Measurements from ENCODE around the gene VRK1. TPM values are rescaled to one million over a fixed set of nuclear protein-coding genes. Genes with fewer than 3 reads are reported as not detected.

Gene VRK1
- total RNA-seq, 4 donors from 2014 or later: 9.3 to 12.2 (median 12.1) TPM

- 69% methylated on average over 3 of the region's 3 CpGs for WGBS
- Histone ChIP-seq H3K4me1 (no peaks in the 10 kb centered on the region), H3K4me3 (no peak overlapping the region), H3K9me3 (peaks cover under 1% of the 10 kb centered on the region), H3K27me3 (no peaks in the 10 kb centered on the region), H3K36me3 (no peaks in the 10 kb centered on the region), H3K27ac (no peak overlapping the region)
- DNase-seq (ENCODE audit: low spot score in 2 of 2): no peak
- TF ChIP-seq POLR2AphosphoS5 (IDR thresholded peaks at IDR 0.05) (no peak), POLR2A (IDR thresholded peaks at IDR 0.05) (no peak), CTCF (IDR thresholded peaks at IDR 0.05) (no peak), EP300 (IDR thresholded peaks at IDR 0.05) (no peak)
Observed at GRCh38 chr14:96904201-96904600, 107.0 kb downstream of the VRK1 start.

- H3K27ac ChIP-seq: no peak overlapping the region
- no peaks in the 10 kb centered on the region for H3K27me3 ChIP-seq
- no peaks in the 10 kb centered on the region for H3K4me1 ChIP-seq
- no peak for DNase-seq (ENCODE audit: low spot score in 2 of 2)
- no peaks in the 10 kb centered on the region for H3K36me3 ChIP-seq
- 87% methylated on average over 1 of the region's 1 CpG for WGBS
- TF ChIP-seq EP300 (IDR thresholded peaks at IDR 0.05) (no peak), POLR2A (IDR thresholded peaks at IDR 0.05) (no peak), CTCF (IDR thresholded peaks at IDR 0.05) (no peak), POLR2AphosphoS5 (IDR thresholded peaks at IDR 0.05) (no peak)
- no peak overlapping the region for H3K4me3 ChIP-seq
- peaks cover 6% of the 10 kb centered on the region for H3K9me3 ChIP-seq
Observed at GRCh38 chr14:96905065-96905464, 107.9 kb downstream of the VRK1 start.

- Histone ChIP-seq H3K36me3 (no peaks in the 10 kb centered on the region), H3K4me1 (no peaks in the 10 kb centered on the region), H3K9me3 (peaks cover 6% of the 10 kb centered on the region), H3K27me3 (no peaks in the 10 kb centered on the region), H3K4me3 (no peak overlapping the region), H3K27ac (no peak overlapping the region)
- 76% methylated on average over 3 of the region's 3 CpGs for WGBS
- DNase-seq (ENCODE audit: low spot score in 2 of 2): no peak
- no peak for TF ChIP-seq EP300 (IDR thresholded peaks at IDR 0.05)
- no peak for TF ChIP-seq POLR2A (IDR thresholded peaks at IDR 0.05)
- no peak for TF ChIP-seq CTCF (IDR thresholded peaks at IDR 0.05)
- no peak for TF ChIP-seq POLR2AphosphoS5 (IDR thresholded peaks at IDR 0.05)
Observed at GRCh38 chr14:96905825-96906224, 108.6 kb downstream of the VRK1 start.

GRCh38 chr14:96906434-96906833, 109.3 kb downstream of the VRK1 start:
- no peak for TF ChIP-seq CTCF (IDR thresholded peaks at IDR 0.05)
- no peak for TF ChIP-seq POLR2A (IDR thresholded peaks at IDR 0.05)
- TF ChIP-seq EP300 (IDR thresholded peaks at IDR 0.05): no peak
- TF ChIP-seq POLR2AphosphoS5 (IDR thresholded peaks at IDR 0.05): no peak
- Histone ChIP-seq H3K4me3 (no peak overlapping the region), H3K27me3 (no peaks in the 10 kb centered on the region), H3K36me3 (no peaks in the 10 kb centered on the region), H3K4me1 (no peaks in the 10 kb centered on the region), H3K9me3 (peaks cover 6% of the 10 kb centered on the region), H3K27ac (no peak overlapping the region)
- WGBS: 91% methylated on average over 1 of the region's 1 CpG
- DNase-seq (ENCODE audit: low spot score in 2 of 2): no peak

GRCh38 chr14:96909841-96910364, 112.7 kb downstream of the VRK1 start:
- 94% methylated on average over 1 of the region's 1 CpG for WGBS
- H3K4me3 ChIP-seq: no peak overlapping the region
- no peaks in the 10 kb centered on the region for H3K36me3 ChIP-seq
- H3K27ac ChIP-seq: no peak overlapping the region
- DNase-seq (ENCODE audit: low spot score in 2 of 2): no peak
- no peaks in the 10 kb centered on the region for H3K27me3 ChIP-seq
- H3K4me1 ChIP-seq: no peaks in the 10 kb centered on the region
- H3K9me3 ChIP-seq: peaks cover 6% of the 10 kb centered on the region
- TF ChIP-seq POLR2A (IDR thresholded peaks at IDR 0.05) (no peak), EP300 (IDR thresholded peaks at IDR 0.05) (no peak), POLR2AphosphoS5 (IDR thresholded peaks at IDR 0.05) (no peak), CTCF (IDR thresholded peaks at IDR 0.05) (no peak)

All from suprapubic skin (tissue), 4 donors.